HEK293 (cell line): ENCODE measurements around the gene FAM184A.

ENCODE experiments used
- CTCF ChIP-seq: fragments of 450-650 bp; formaldehyde crosslinking; IDR thresholded peaks from 2 replicates; pipeline ENCODE4 v1.5.1; 2016; ENCODE audit warnings: missing biosample characterization, missing genetic modification characterization
- KLF1 ChIP-seq: fragments of 450-650 bp; formaldehyde crosslinking; IDR thresholded peaks from 2 replicates; pipeline ENCODE4 v1.5.1; 2016; ENCODE audit warnings: missing biosample characterization, missing genetic modification characterization
- ZBTB1 ChIP-seq: fragments of 450-650 bp; formaldehyde crosslinking; IDR thresholded peaks from 2 replicates; pipeline ENCODE4 v1.5.1; 2016; ENCODE audit warnings: missing biosample characterization, missing genetic modification characterization
- ZNF146 ChIP-seq: fragments of 450-650 bp; formaldehyde crosslinking; IDR thresholded peaks from 2 replicates; pipeline ENCODE4 v1.5.1; 2016; ENCODE audit warnings: missing biosample characterization, missing genetic modification characterization
- ZNF148 ChIP-seq: fragments of 450-650 bp; formaldehyde crosslinking; IDR thresholded peaks from 2 replicates; pipeline ENCODE4 v1.5.0; 2017; ENCODE audit warnings: missing biosample characterization, missing genetic modification characterization, borderline replicate concordance
- ZNF211 ChIP-seq: fragments of 450-650 bp; formaldehyde crosslinking; IDR thresholded peaks from 2 replicates; pipeline ENCODE4 v1.5.1; 2016; ENCODE audit warnings: low read depth, missing biosample characterization, missing genetic modification characterization
- ZNF266 ChIP-seq: fragments of 450-650 bp; formaldehyde crosslinking; IDR thresholded peaks from 2 replicates; pipeline ENCODE4 v1.5.1; 2016; ENCODE audit warnings: missing biosample characterization, missing genetic modification characterization, low read depth
- ZNF433 ChIP-seq: fragments of 450-650 bp; formaldehyde crosslinking; IDR thresholded peaks from 2 replicates; pipeline ENCODE4 v1.5.1; 2016; ENCODE audit warnings: missing biosample characterization, missing genetic modification characterization, low read depth
- ZNF580 ChIP-seq: fragments of 450-650 bp; formaldehyde crosslinking; IDR thresholded peaks from 2 replicates; pipeline ENCODE4 v1.5.1; 2016; ENCODE audit warnings: missing biosample characterization, missing genetic modification characterization
- TF ChIP-seq, protein P1 (sequence below): fragments of 450-650 bp; formaldehyde crosslinking; IDR thresholded peaks from 2 replicates; pipeline ENCODE4; 2016; ENCODE audit warnings: missing biosample characterization, missing genetic modification characterization

DNA sequence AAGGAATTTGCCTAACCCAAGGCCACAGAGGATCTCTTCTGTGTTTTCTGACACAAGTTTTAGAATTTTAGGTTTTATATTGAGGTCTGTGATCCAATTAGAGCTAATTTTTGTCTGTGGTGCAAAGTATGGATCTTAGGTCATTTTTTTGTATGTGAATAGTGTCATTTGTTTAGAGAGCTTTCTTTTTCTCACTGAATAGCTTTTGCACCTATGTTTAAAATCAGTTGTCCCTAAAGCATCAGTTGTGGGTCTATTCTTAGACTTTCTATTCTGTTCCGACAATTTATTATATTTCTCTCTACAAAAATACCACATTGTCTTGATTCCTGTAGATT is 143.2 kb downstream of the FAM184A start:
- no peak for TF ChIP-seq KLF1
- TF ChIP-seq ZNF146 (tag by site-specific recombination): no peak
- TF ChIP-seq ZNF148 (tag by site-specific recombination): no peak
- TF ChIP-seq CTCF (tag by site-specific recombination): no peak
- TF ChIP-seq, protein P1, sequence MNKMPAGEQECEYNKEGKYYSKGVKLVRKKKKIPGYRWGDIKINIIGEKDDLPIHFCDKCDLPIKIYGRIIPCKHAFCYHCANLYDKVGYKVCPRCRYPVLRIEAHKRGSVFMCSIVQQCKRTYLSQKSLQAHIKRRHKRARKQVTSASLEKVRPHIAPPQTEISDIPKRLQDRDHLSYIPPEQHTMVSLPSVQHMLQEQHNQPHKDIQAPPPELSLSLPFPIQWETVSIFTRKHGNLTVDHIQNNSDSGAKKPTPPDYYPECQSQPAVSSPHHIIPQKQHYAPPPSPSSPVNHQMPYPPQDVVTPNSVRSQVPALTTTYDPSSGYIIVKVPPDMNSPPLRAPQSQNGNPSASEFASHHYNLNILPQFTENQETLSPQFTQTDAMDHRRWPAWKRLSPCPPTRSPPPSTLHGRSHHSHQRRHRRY (tag by site-specific recombination): no peak
- TF ChIP-seq ZNF266: no peak
- TF ChIP-seq ZNF580: no peak
- TF ChIP-seq ZNF211 (tag by site-specific recombination): no peak
- TF ChIP-seq ZNF433 (tag by site-specific recombination): no peak
- no peak for TF ChIP-seq ZBTB1 (tag by site-specific recombination)
